MCF 10A (cell line): Measurements from ENCODE around the gene SDE2. TPM values are rescaled to one million over a fixed set of nuclear protein-coding genes. Genes with fewer than 3 reads are reported as not detected.

ENCODE experiments used
- BruUV-seq: library from RNA; stranded (reverse); fragments of 400-500 nt; replicated peaks from 2 replicates; lab custom pipeline; 2021; lab: Mats Ljungman, UMichigan
- CTCF ChIA-PET: fragments of 300-600 bp; sonication (Branson Sonifier 250); formaldehyde crosslinking; extraction: SDS; loops from one replicate; lab custom pipeline; 2021; ENCODE audit warnings: antibody characterized with exemption, inconsistent platforms; lab: Yijun Ruan, JAX
- POLR2A ChIA-PET: fragments of 300-600, 350-650 bp; sonication (Branson Sonifier 250); formaldehyde crosslinking; extraction: SDS; loops from one replicate; lab custom pipeline; 2020; ENCODE audit warnings: antibody characterized with exemption, inconsistent platforms; lab: Yijun Ruan, JAX
- DNase-seq: peaks from one replicate; pipeline ENCODE4 v3.0.0-alpha.2; 2018; ENCODE audit not compliant: unreplicated experiment
- H3K27ac Mint-ChIP-seq: one replicate; pipeline ENCODE4 v1.8.0; 2022; ENCODE audit warnings: mild to moderate bottlenecking, low read depth, mixed read lengths; ENCODE audit not compliant: unreplicated experiment
- H3K27me3 Mint-ChIP-seq: one replicate; pipeline ENCODE4 v1.8.0; 2022; ENCODE audit warnings: mixed read lengths; ENCODE audit not compliant: insufficient read depth, unreplicated experiment
- H3K36me3 Mint-ChIP-seq: one replicate; pipeline ENCODE4 v1.8.0; 2022; ENCODE audit warnings: mild to moderate bottlenecking, moderate library complexity, mixed read lengths; ENCODE audit not compliant: insufficient read depth, unreplicated experiment
- H3K4me1 Mint-ChIP-seq: one replicate; pipeline ENCODE4 v1.8.0; 2022; ENCODE audit warnings: mixed read lengths; ENCODE audit not compliant: insufficient read depth, unreplicated experiment
- H3K4me3 Mint-ChIP-seq: one replicate; pipeline ENCODE4 v1.8.0; 2022; ENCODE audit warnings: mild to moderate bottlenecking, moderate library complexity, mixed read lengths; ENCODE audit not compliant: unreplicated experiment
- H3K9me3 Mint-ChIP-seq: one replicate; pipeline ENCODE4 v1.8.0; 2022; ENCODE audit warnings: mixed read lengths; ENCODE audit not compliant: unreplicated experiment
- CTCF ChIP-seq: fragments of 200-600 bp; IDR thresholded peaks from one replicate; pipeline ENCODE4 v1.8.0; 2022; ENCODE audit warnings: antibody characterized with exemption, mild to moderate bottlenecking; ENCODE audit not compliant: unreplicated experiment
- intact Hi-C: fragments of 100-400 bp; cut with micrococcal nuclease; formaldehyde crosslinking; loops from 2 replicates; pipeline ENCODE4 v1.14.1; 2022
- total RNA-seq: library from RNA; stranded (reverse); gene quantifications from 2 replicates; pipeline ENCODE4 v1.2.3, GENCODE V29; 2022

SDE2 gene
- total RNA-seq, 1 experiment from 2014 or later: 59.3 TPM

DNA sequence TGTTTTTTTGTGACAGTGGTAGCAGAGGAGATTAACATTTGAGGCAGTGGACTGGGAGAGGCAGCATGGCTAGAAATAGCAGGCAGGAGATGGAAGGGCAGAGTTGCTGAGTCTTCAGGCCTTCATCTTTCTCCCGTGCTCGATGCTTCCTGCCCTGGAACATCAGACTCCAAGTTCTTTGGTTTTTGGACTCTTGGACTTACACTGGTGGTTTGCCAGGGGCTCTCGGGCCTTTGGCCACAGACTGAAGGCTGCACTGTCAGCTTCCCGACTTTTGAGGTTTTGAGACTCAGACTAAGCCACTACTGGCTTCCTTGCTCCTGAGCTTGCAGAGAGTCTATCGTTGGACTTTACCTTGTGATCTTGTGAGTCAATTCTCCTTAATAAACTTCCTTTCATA, 33.9 kb downstream of the SDE2 start:
- no TSS peak for BruUV-seq
- DNase-seq: no peak
- no peak overlapping the region for H3K27ac Mint-ChIP-seq
- no peaks in the 10 kb centered on the region for H3K27me3 Mint-ChIP-seq
- no peaks in the 10 kb centered on the region for H3K9me3 Mint-ChIP-seq
- intact Hi-C loops: no loop called here
- peaks cover 5% of the 10 kb centered on the region for H3K4me1 Mint-ChIP-seq
- no peaks in the 10 kb centered on the region for H3K36me3 Mint-ChIP-seq
- no peak for TF ChIP-seq CTCF
- POLR2A ChIA-PET: interaction anchor here (0.6 to 1.0 kb wide), 2 partner anchors 22 to 75 kb away, joined by 4 read pairs; no protein-coding TSS in a partner anchor
- CTCF ChIA-PET: interaction anchor here (0.5 to 1.3 kb wide), 6 partner anchors 9 to 491 kb away, joined by 3 to 4 read pairs (median 3); no protein-coding TSS in a partner anchor
- H3K4me3 Mint-ChIP-seq: no peak overlapping the region

- H3K4me3 Mint-ChIP-seq: no peak overlapping the region
- H3K9me3 Mint-ChIP-seq: no peaks in the 10 kb centered on the region
- CTCF ChIA-PET: interaction anchor here (0.6 to 1.8 kb wide), 7 partner anchors 12 to 489 kb away, joined by 3 to 6 read pairs (median 3); partner anchors contain the start of gene TMEM63A
- H3K36me3 Mint-ChIP-seq: no peaks in the 10 kb centered on the region
- DNase-seq: peak; percentile 59
- POLR2A ChIA-PET: no interaction called here
- intact Hi-C loops: no loop called here
- H3K4me1 Mint-ChIP-seq: peaks cover 5% of the 10 kb centered on the region
- H3K27me3 Mint-ChIP-seq: no peaks in the 10 kb centered on the region
- BruUV-seq: no TSS peak
- TF ChIP-seq CTCF: no peak
- no peak overlapping the region for H3K27ac Mint-ChIP-seq
Measured at GRCh38 chr1:225963735-225964530, 35.2 kb downstream of the SDE2 start.

DNA sequence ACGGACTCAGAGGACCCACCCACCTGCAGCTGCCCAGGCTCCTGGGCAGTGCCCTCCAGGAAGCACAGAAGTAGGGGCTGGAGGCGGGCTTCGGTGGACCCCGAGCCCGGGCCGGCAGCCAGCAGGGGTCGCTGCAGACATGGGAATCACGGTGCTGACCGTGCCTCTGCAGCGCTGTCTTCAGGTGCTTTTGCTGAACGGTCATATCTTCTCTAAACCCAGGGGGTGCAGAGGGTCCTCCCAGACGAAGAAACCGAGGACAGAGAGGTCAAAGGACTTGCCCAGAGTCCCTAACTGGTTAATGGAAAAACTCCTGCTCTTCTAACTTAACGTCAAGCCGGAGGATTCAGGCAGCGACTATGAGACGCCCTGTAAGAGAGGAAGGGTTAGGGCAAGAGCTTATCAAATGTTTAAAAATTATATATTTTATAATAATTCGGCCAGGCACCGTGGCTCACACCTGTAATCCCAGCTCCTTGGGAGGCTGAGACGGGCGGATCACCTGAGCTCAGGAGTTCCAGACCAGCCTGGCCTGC, 36.6 kb downstream of the SDE2 start:
- POLR2A ChIA-PET: interaction anchor here (0.8 to 1.1 kb wide), 3 partner anchors 11 to 185 kb away, joined by 3 to 4 read pairs (median 4); partner anchors contain the start of gene SRP9
- Mint-ChIP-seq H3K9me3 (no peaks in the 10 kb centered on the region), H3K4me1 (peaks cover 5% of the 10 kb centered on the region), H3K4me3 (no peak overlapping the region), H3K36me3 (no peaks in the 10 kb centered on the region), H3K27ac (no peak overlapping the region), H3K27me3 (no peaks in the 10 kb centered on the region)
- peak; percentile 45 for TF ChIP-seq CTCF
- intact Hi-C loops: no loop called here
- CTCF ChIA-PET: interaction anchor here (0.5 to 1.8 kb wide), 12 partner anchors 12 to 415 kb away, joined by 3 to 7 read pairs (median 3); no protein-coding TSS in a partner anchor
- no peak for DNase-seq
- BruUV-seq: no TSS peak
